ENCODE data around the gene NLRP10. TPM values are rescaled to one million over a fixed set of nuclear protein-coding genes. Genes with fewer than 3 reads are reported as not detected.
A peak's percentile ranks its signal among the peaks of the same experiment; 100 is the strongest.
"Not testable (repeated sequence)": the region's sequence is repeated elsewhere in the genome, so short reads cannot be mapped to it uniquely, and the experiment has no call there.

The NLRP10 gene
- polyA plus RNA-seq, 1 experiment: 2.8 TPM

- Histone ChIP-seq H3K27me3 (ENCODE audit: control insufficient read depth, insufficient read depth, low read length) (no peaks in the 10 kb centered on the region), H3K4me3 (ENCODE audit: low read depth, low read length) (no peak overlapping the region), H3K27ac (ENCODE audit: low read depth, low read length) (no peak overlapping the region), H3K9me3 (ENCODE audit: control insufficient read depth, insufficient read depth, low read length) (no peaks in the 10 kb centered on the region)
- no peak for DNase-seq (ENCODE audit: low read depth, low spot score)
- CTCF ChIA-PET: interaction anchor here (0.6 to 11.9 kb wide), 2 partner anchors 16 to 93 kb away, joined by 3 to 992 read pairs; partner anchors contain the start of gene EIF3F
- POLR2A ChIA-PET: no interaction called here
- no peak for TF ChIP-seq CTCF (IDR thresholded peaks at IDR 0.05; ENCODE audit: low read depth, low read length)
Measured at GRCh38 chr11:8002676-8003075, 37.4 kb upstream of the NLRP10 start.

- ChIA-PET POLR2A (no interaction called here), CTCF (interaction anchor here (0.6 to 2.6 kb wide), 3 partner anchors 14 to 99 kb away, joined by 4 to 19 read pairs (median 5); partner anchors contain the start of gene EIF3F)
- no peak overlapping the region for H3K4me3 ChIP-seq (ENCODE audit: low read depth, low read length)
- no peaks in the 10 kb centered on the region for H3K27me3 ChIP-seq (ENCODE audit: control insufficient read depth, insufficient read depth, low read length)
- no peak overlapping the region for H3K27ac ChIP-seq (ENCODE audit: low read depth, low read length)
- no peaks in the 10 kb centered on the region for H3K9me3 ChIP-seq (ENCODE audit: control insufficient read depth, insufficient read depth, low read length)
- DNase-seq (ENCODE audit: low read depth, low spot score): no peak
- TF ChIP-seq CTCF (IDR thresholded peaks at IDR 0.05; ENCODE audit: low read depth, low read length): no peak
Measured at GRCh38 chr11:8000390-8000789, 35.1 kb upstream of the NLRP10 start.

DNA sequence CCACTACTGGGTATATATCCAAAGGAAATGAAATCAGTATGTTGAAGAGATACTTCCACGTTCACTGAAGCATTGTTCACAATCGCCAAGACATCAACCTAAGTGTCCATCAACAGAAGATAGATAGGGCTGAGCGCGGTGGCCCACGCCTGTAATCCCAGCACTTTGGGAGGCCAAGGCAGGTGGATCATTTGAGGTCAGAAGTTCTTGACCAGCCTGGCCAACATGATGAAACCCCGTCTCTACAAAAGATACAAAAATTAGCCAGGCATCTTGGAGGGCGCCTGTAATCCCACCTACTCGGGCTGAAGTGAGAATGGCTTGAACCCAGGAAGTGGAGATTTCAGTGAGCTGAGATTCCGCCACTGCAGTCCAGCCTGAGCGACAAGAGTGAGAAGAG, 34.5 kb upstream of the NLRP10 start:
- DNase-seq (ENCODE audit: low read depth, low spot score): no peak
- Histone ChIP-seq H3K9me3 (ENCODE audit: control insufficient read depth, insufficient read depth, low read length) (no peaks in the 10 kb centered on the region), H3K27me3 (ENCODE audit: control insufficient read depth, insufficient read depth, low read length) (no peaks in the 10 kb centered on the region), H3K27ac (ENCODE audit: low read depth, low read length) (no peak overlapping the region), H3K4me3 (ENCODE audit: low read depth, low read length) (no peak overlapping the region)
- ChIA-PET POLR2A (no interaction called here), CTCF (interaction anchor here (0.6 to 2.6 kb wide), 5 partner anchors 13 to 107 kb away, joined by 3 to 19 read pairs (median 5); partner anchors contain the start of gene EIF3F)
- no peak for TF ChIP-seq CTCF (IDR thresholded peaks at IDR 0.05; ENCODE audit: low read depth, low read length)

GRCh38 chr11:7994581-7995278, 29.5 kb upstream of the NLRP10 start:
- Histone ChIP-seq H3K9me3 (ENCODE audit: control insufficient read depth, insufficient read depth, low read length) (no peaks in the 10 kb centered on the region), H3K27ac (ENCODE audit: low read depth, low read length) (no peak overlapping the region), H3K27me3 (ENCODE audit: control insufficient read depth, insufficient read depth, low read length) (no peaks in the 10 kb centered on the region), H3K4me3 (ENCODE audit: low read depth, low read length) (no peak overlapping the region)
- DNase-seq (ENCODE audit: low read depth, low spot score): no peak
- ChIA-PET POLR2A (no interaction called here), CTCF (interaction anchor here (0.7 to 2.2 kb wide), 4 partner anchors 8 to 104 kb away, joined by 3 to 11 read pairs (median 8); partner anchors contain the start of gene EIF3F)
- TF ChIP-seq CTCF (IDR thresholded peaks at IDR 0.05; ENCODE audit: low read depth, low read length): no peak

GRCh38 chr11:7987560-7987883, 22.3 kb upstream of the NLRP10 start:
- DNase-seq (ENCODE audit: low read depth, low spot score); H3K9me3 ChIP-seq (ENCODE audit: control insufficient read depth, insufficient read depth, low read length); H3K27ac ChIP-seq (ENCODE audit: low read depth, low read length); H3K27me3 ChIP-seq (ENCODE audit: control insufficient read depth, insufficient read depth, low read length): not testable (repeated sequence)
- CTCF ChIA-PET: interaction anchor here (0.6 to 4.7 kb wide), 43 partner anchors 8 to 583 kb away, joined by 3 to 261 read pairs (median 5); partner anchors contain the start of gene NLRP10
- POLR2A ChIA-PET: interaction anchor here (0.6 to 2.2 kb wide), 6 partner anchors 23 to 95 kb away, joined by 3 to 14 read pairs (median 4); partner anchors contain the start of genes NLRP10 and TUB
- H3K4me3 ChIP-seq (ENCODE audit: low read depth, low read length): peak overlapping the region; percentile 72
